ENCODE data around the gene COX18. TPM values are rescaled to one million over a fixed set of nuclear protein-coding genes. Genes with fewer than 3 reads are reported as not detected.

The COX18 gene
- total RNA-seq, 2 experiments from 2014 or later, result 13.2 to 15.5 TPM

DNA sequence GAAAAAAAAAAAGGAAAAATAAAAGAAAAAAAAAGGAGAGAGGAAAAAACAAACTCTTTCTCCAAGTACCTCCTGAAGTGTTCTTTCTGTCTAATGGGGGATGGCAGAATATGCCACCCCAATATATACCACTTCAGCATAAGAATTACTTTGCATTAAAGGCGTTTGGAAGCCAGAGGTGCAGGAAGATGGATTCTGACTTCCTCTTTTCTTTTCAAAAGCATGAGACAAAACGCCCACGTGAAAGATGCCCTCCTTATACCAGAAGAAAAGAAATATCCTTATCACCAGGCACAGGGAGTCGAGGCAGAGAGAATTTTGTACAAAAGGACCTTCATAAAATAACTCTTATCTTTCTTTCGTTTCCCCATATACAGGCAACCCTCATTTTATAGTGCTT, 40.9 kb downstream of the COX18 start:
- no peak for ATAC-seq
- CTCF ChIA-PET, result no interaction called here
- Mint-ChIP-seq H3K36me3 (no peaks in the 10 kb centered on the region), H3K27me3 (peaks cover 5% of the 10 kb centered on the region), H3K27ac (no peak overlapping the region), H3K4me1 (no peaks in the 10 kb centered on the region), H3K4me3 (no peak overlapping the region), H3K9me3 (ENCODE audit: low read depth) (no peaks in the 10 kb centered on the region)
- no peak for DNase-seq

DNA sequence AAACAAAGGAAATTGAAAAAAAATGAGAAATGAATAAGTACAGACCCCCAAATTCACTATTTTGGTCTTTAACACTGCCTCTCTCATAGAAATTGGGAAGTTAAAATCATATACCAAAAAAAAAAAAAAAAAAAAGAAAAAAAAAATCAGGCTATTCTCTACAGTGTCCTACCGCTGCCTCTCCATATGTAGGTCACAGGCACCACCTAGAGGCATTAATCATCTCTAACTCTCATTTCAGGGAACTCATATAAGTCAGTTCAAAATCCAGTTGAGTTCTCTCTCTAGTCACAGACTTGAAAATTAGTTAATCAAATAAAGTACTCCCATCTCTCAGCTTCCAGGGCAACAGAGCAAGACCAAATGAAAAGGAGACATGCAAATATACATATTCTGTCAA, 47.9 kb downstream of the COX18 start:
- Mint-ChIP-seq H3K4me1 (no peaks in the 10 kb centered on the region), H3K9me3 (ENCODE audit: low read depth) (no peaks in the 10 kb centered on the region), H3K36me3 (no peaks in the 10 kb centered on the region), H3K27ac (no peak overlapping the region), H3K27me3 (peaks cover 13% of the 10 kb centered on the region), H3K4me3 (no peak overlapping the region)
- CTCF ChIA-PET, result interaction anchor here (0.7 to 0.9 kb wide), 2 partner anchors 22 to 118 kb away, joined by 3 to 4 read pairs; no protein-coding TSS in a partner anchor
- no peak for ATAC-seq
- no peak for DNase-seq

DNA sequence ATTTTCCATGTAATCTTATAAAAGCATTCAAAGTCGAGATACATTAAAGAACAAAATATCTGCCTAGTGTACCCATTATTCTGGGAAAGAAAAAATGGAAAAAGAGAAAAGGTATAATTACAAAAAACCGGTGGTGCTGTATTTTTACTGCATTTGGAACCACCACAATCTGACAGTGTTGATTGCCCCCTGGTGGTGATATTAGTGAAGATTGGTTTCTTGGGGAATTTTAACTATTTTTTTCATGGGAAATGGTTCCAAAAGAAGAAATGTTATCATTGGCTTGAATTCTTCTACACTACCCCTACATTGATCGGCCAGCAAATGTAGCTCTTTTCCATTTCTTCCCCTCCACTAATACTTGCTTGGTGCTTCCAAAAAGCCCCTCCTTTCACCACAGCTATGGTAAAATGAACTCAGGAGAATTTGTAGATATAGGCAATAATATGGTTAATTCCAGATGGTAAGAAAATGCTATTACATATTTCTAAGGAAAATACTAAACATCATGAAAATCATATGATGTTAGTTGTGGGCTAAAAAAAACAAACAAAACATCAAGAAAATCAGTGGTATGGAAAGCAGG, 50.0 kb downstream of the COX18 start:
- peaks cover 12% of the 10 kb centered on the region for H3K27me3 Mint-ChIP-seq
- no peak for DNase-seq

GRCh38 chr4:73018595-73018994, 50.9 kb downstream of the COX18 start:
- Mint-ChIP-seq H3K4me3 (no peak overlapping the region), H3K27me3 (peaks cover 10% of the 10 kb centered on the region), H3K9me3 (ENCODE audit: low read depth) (no peaks in the 10 kb centered on the region), H3K36me3 (no peaks in the 10 kb centered on the region), H3K27ac (no peak overlapping the region), H3K4me1 (no peaks in the 10 kb centered on the region)
- no peak for ATAC-seq
- CTCF ChIA-PET, result interaction anchor here (1.7 kb wide), 1 partner anchor 44 kb away, joined by 4 read pairs; no protein-coding TSS in a partner anchor
- DNase-seq, result no peak

More for the DNA sequence above, 50.0 kb downstream of the COX18 start:
- no peak for ATAC-seq
- Mint-ChIP-seq H3K27ac (no peak overlapping the region), H3K4me3 (no peak overlapping the region), H3K4me1 (no peaks in the 10 kb centered on the region), H3K9me3 (ENCODE audit: low read depth) (no peaks in the 10 kb centered on the region), H3K36me3 (no peaks in the 10 kb centered on the region)
- CTCF ChIA-PET, result interaction anchor here (0.5 to 1.7 kb wide), 2 partner anchors 43 to 602 kb away, joined by 3 to 4 read pairs; no protein-coding TSS in a partner anchor

DNA sequence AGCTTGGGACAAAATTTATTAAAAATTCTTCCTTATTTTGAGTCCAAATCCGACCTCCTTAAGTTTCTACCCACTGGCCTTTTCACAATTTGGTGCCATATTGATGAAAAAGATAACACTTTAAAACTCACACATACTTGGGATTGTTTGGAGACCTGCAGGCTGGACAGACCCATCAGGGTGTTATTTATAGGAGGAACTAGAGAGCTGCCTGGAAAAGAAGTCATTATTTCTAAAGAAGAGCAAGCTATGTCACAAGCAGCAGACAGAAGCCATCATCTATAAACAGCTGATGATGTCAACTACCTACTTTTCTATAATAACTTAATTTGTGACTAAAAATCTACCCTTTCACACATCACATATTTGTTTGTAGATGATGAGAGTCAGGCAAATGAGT, 56.2 kb downstream of the COX18 start:
- H3K4me1 Mint-ChIP-seq, result no peaks in the 10 kb centered on the region
- peaks cover 12% of the 10 kb centered on the region for H3K27me3 Mint-ChIP-seq
- ATAC-seq (no peak), DNase-seq (no peak)
- no peak overlapping the region for H3K4me3 Mint-ChIP-seq
- H3K27ac Mint-ChIP-seq, result no peak overlapping the region
- no peaks in the 10 kb centered on the region for H3K36me3 Mint-ChIP-seq
- H3K9me3 Mint-ChIP-seq (ENCODE audit: low read depth), result no peaks in the 10 kb centered on the region
- CTCF ChIA-PET, result no interaction called here

DNA sequence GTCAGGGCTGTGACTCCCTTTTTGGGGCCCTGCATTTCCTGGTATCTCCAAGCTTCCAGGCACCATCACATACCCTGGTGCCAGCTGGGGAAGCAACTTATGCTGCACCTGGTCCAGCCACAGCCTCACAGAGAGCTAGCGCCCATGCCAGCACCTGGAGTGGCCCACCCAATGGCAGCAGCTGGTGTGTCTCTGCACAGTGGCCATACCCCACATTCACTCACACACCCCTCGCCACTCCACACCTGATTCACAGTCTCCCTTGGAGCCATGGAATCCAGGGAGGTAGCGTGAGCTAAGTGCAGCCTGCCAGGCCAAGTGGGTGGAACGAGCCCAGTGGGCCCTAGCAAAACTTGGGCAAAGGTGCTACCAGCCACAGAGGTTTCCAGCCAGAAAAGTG, 56.8 kb downstream of the COX18 start:
- CTCF ChIA-PET, result no interaction called here
- Mint-ChIP-seq H3K4me3 (no peak overlapping the region), H3K9me3 (ENCODE audit: low read depth) (no peaks in the 10 kb centered on the region), H3K4me1 (no peaks in the 10 kb centered on the region), H3K27me3 (peaks cover 12% of the 10 kb centered on the region), H3K27ac (no peak overlapping the region), H3K36me3 (no peaks in the 10 kb centered on the region)
- no peak for ATAC-seq
- DNase-seq, result no peak

- H3K9me3 Mint-ChIP-seq (ENCODE audit: low read depth), result no peaks in the 10 kb centered on the region
Observed at GRCh38 chr4:73011629-73011985, 57.9 kb downstream of the COX18 start.

GRCh38 chr4:73010789-73011628, 58.5 kb downstream of the COX18 start:
- ATAC-seq, result no peak
- Mint-ChIP-seq H3K36me3 (no peaks in the 10 kb centered on the region), H3K27me3 (peaks cover 17% of the 10 kb centered on the region), H3K4me1 (no peaks in the 10 kb centered on the region), H3K27ac (no peak overlapping the region), H3K4me3 (no peak overlapping the region), H3K9me3 (ENCODE audit: low read depth) (no peaks in the 10 kb centered on the region)
- CTCF ChIA-PET, result no interaction called here
- DNase-seq, result no peak

More at GRCh38 chr4:73011629-73011985, 57.9 kb downstream of the COX18 start:
- Mint-ChIP-seq H3K36me3 (no peaks in the 10 kb centered on the region), H3K27me3 (peaks cover 14% of the 10 kb centered on the region), H3K27ac (no peak overlapping the region), H3K4me3 (no peak overlapping the region), H3K4me1 (no peaks in the 10 kb centered on the region)
- DNase-seq (no peak), ATAC-seq (no peak)
- CTCF ChIA-PET, result no interaction called here

DNA sequence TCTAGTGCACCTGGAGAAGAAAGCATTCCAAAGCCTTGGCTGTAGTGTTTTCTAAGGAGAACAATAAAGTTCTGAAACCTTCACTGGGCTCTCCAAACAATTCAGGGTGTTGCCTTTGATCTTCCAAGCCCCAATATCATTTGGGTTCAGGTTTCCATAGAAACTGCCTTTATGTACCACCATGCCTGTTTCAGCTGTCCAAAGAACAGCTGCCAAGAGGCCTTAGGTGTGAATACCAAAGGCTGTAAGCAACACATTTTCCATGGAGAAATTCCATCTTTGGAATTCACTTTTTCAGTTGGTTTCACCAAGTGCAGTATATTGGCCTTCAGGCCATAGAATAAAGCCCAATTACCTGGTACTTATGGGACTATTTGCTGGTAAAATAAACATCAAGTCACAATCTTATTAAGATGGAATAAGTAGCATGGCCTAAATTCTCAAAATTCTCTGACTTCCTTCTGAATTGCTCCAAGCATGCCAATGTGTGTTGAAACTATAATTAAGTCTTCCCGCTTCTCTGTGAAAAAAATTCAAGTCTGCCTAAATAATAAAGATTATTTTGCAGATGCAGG, 61.9 kb downstream of the COX18 start:
- Mint-ChIP-seq H3K4me3 (no peak overlapping the region), H3K36me3 (no peaks in the 10 kb centered on the region), H3K27me3 (peaks cover 36% of the 10 kb centered on the region), H3K4me1 (no peaks in the 10 kb centered on the region), H3K9me3 (ENCODE audit: low read depth) (no peaks in the 10 kb centered on the region), H3K27ac (no peak overlapping the region)
- ATAC-seq (no peak), DNase-seq (no peak)
- CTCF ChIA-PET, result no interaction called here

GRCh38 chr4:73006286-73006990, 63.1 kb downstream of the COX18 start:
- H3K4me3 Mint-ChIP-seq, result no peak overlapping the region
- ATAC-seq (no peak), DNase-seq (no peak)
- H3K4me1 Mint-ChIP-seq, result no peaks in the 10 kb centered on the region
- H3K9me3 Mint-ChIP-seq (ENCODE audit: low read depth), result no peaks in the 10 kb centered on the region
- H3K27me3 Mint-ChIP-seq, result peaks cover 41% of the 10 kb centered on the region
- H3K27ac Mint-ChIP-seq, result no peak overlapping the region
- CTCF ChIA-PET, result no interaction called here
- no peaks in the 10 kb centered on the region for H3K36me3 Mint-ChIP-seq

GRCh38 chr4:73005514-73005913, 64.0 kb downstream of the COX18 start:
- no peaks in the 10 kb centered on the region for H3K4me1 Mint-ChIP-seq
- CTCF ChIA-PET, result no interaction called here

More at GRCh38 chr4:73005514-73005913, 64.0 kb downstream of the COX18 start:
- DNase-seq (no peak), ATAC-seq (no peak)
- H3K4me3 Mint-ChIP-seq, result no peak overlapping the region
- no peaks in the 10 kb centered on the region for H3K36me3 Mint-ChIP-seq
- no peak overlapping the region for H3K27ac Mint-ChIP-seq
- peaks cover 43% of the 10 kb centered on the region for H3K27me3 Mint-ChIP-seq
- no peaks in the 10 kb centered on the region for H3K9me3 Mint-ChIP-seq (ENCODE audit: low read depth)
